Endothelial cell (in vitro differentiated cells): ENCODE results near the gene DCDC2B. TPM values are rescaled to one million over a fixed set of nuclear protein-coding genes. Genes with fewer than 3 reads are reported as not detected.
"Not testable (repeated sequence)": the region's sequence is repeated elsewhere in the genome, so short reads cannot be mapped to it uniquely, and the experiment has no call there.

Experiments used
- DNase-seq: peaks from one replicate; pipeline ENCODE4 v3.0.0; 2021; ENCODE audit warnings: low spot score
- H3K27ac Mint-ChIP-seq: one replicate; pipeline ENCODE4 v1.8.0; 2021; ENCODE audit warnings: mixed read lengths, inconsistent platforms; ENCODE audit not compliant: unreplicated experiment
- H3K27me3 Mint-ChIP-seq: one replicate; pipeline ENCODE4 v1.8.0; 2021; ENCODE audit warnings: mild to moderate bottlenecking, moderate library complexity, mixed read lengths, inconsistent platforms; ENCODE audit not compliant: unreplicated experiment
- H3K36me3 Mint-ChIP-seq: one replicate; pipeline ENCODE4 v1.8.0; 2021; ENCODE audit warnings: mild to moderate bottlenecking, low read depth, mixed read lengths, inconsistent platforms; ENCODE audit not compliant: unreplicated experiment
- H3K4me1 Mint-ChIP-seq: one replicate; pipeline ENCODE4 v1.8.0; 2021; ENCODE audit warnings: mild to moderate bottlenecking, mixed read lengths, inconsistent platforms; ENCODE audit not compliant: unreplicated experiment
- H3K4me3 Mint-ChIP-seq: one replicate; pipeline ENCODE4 v1.8.0; 2021; ENCODE audit warnings: mild to moderate bottlenecking, mixed read lengths, inconsistent platforms; ENCODE audit not compliant: unreplicated experiment
- H3K9me3 Mint-ChIP-seq: one replicate; pipeline ENCODE4 v1.8.0; 2021; ENCODE audit warnings: mixed read lengths, inconsistent platforms; ENCODE audit not compliant: unreplicated experiment
- total RNA-seq: library from RNA; stranded (reverse); fragmentation: NEBNext Ultra II Directional; extraction: Animal tissue kit (Norgen Biotek cat#: 25700); gene quantifications from one replicate; pipeline ENCODE4 v1.2.1, GENCODE V29; 2021; ENCODE audit not compliant: unreplicated experiment
- TF ChIP-seq, protein P1 (sequence below): fragments of 200-600 bp; sonication (generic); IDR thresholded peaks from one replicate; pipeline ENCODE4 v1.5.0; 2021; ENCODE audit warnings: antibody characterized with exemption; ENCODE audit not compliant: unreplicated experiment

DCDC2B gene
- total RNA-seq, 1 donor from 2014 or later: not detected

DNA sequence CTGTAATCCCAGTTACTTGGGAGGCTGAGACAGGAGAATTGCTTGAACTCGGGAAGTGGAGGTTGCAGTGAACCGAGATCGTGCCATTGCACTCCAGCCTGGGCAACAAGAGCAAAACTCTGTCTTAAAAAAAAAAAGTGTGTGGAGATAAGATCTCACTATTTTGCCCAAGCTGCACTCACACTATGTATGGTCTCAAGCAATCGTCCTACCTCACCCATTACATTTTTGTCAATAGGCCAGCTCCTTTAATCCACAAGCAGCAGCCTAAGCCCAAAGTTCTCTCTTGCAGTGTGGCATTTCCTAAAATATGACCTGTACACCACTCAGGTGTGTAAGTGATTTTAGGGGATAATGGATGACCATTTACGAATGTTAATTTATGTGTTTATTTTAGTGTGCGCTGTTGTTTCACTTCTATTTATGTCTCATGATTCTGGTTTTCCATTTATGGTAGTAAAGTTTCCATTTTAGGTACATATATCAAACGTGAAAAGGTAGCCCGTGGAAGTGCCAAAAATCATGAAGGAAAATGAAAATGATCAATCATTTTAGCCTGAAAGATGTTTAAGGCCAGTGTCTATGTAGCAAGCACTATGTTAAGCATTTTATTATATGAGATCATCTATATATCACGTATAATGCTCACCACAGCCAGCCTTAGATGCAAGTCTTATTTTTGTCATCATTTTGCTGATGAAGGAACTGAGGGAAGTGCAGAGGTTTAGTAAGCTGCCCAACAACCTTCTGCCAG lies 47.8 kb downstream of the DCDC2B start:
- H3K4me3 Mint-ChIP-seq: no peak overlapping the region
- H3K27ac Mint-ChIP-seq: no peak overlapping the region
- H3K36me3 Mint-ChIP-seq: peaks cover 5% of the 10 kb centered on the region
- H3K4me1 Mint-ChIP-seq: peaks cover 16% of the 10 kb centered on the region
- no peaks in the 10 kb centered on the region for H3K9me3 Mint-ChIP-seq
- peaks cover 6% of the 10 kb centered on the region for H3K27me3 Mint-ChIP-seq
- TF ChIP-seq, protein P1, sequence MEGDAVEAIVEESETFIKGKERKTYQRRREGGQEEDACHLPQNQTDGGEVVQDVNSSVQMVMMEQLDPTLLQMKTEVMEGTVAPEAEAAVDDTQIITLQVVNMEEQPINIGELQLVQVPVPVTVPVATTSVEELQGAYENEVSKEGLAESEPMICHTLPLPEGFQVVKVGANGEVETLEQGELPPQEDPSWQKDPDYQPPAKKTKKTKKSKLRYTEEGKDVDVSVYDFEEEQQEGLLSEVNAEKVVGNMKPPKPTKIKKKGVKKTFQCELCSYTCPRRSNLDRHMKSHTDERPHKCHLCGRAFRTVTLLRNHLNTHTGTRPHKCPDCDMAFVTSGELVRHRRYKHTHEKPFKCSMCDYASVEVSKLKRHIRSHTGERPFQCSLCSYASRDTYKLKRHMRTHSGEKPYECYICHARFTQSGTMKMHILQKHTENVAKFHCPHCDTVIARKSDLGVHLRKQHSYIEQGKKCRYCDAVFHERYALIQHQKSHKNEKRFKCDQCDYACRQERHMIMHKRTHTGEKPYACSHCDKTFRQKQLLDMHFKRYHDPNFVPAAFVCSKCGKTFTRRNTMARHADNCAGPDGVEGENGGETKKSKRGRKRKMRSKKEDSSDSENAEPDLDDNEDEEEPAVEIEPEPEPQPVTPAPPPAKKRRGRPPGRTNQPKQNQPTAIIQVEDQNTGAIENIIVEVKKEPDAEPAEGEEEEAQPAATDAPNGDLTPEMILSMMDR: no peak
- DNase-seq: no peak

DNA sequence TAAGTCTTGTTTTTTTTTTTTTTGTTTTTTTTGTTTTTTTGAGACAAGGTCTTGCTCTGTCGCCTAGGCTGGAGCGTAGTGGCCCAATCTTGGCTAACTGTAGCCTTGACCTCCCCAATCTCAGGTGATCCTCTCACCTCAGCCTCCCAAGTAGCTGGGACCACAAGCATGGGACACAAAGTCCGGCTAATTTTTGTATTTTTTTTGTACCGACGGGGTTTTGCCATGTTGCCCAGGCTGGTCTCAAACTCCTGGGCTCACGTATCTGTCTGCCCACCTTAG lies 48.3 kb downstream of the DCDC2B start:
- H3K4me3 Mint-ChIP-seq: no peak overlapping the region
- H3K9me3 Mint-ChIP-seq: no peaks in the 10 kb centered on the region
- H3K36me3 Mint-ChIP-seq: no peaks in the 10 kb centered on the region
- H3K4me1 Mint-ChIP-seq: peaks cover 11% of the 10 kb centered on the region
- H3K27ac Mint-ChIP-seq: no peak overlapping the region
- peaks cover 6% of the 10 kb centered on the region for H3K27me3 Mint-ChIP-seq
- TF ChIP-seq, protein P1: no peak
- DNase-seq: no peak

DNA sequence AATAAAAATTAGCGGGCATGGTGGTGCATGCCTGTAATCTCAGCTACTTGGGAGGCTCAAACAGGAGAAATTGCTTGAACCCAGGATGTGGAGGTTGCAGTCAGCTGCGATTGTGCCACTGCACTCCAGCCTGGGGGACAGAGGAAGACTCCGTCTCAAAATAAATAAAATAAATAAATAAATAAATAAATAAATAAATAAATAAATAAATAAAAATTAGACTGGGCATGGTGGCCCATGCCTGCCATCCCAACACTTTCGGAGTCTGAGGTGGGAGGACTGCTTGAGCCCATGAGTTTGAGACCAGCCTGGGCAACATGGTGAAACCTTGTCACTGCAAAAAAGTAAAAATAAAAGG lies 54.3 kb downstream of the DCDC2B start:
- not testable (repeated sequence) for H3K9me3 Mint-ChIP-seq, DNase-seq, H3K4me3 Mint-ChIP-seq, H3K27ac Mint-ChIP-seq, H3K27me3 Mint-ChIP-seq, H3K36me3 Mint-ChIP-seq
- peaks cover 14% of the 10 kb centered on the region for H3K4me1 Mint-ChIP-seq

DNA sequence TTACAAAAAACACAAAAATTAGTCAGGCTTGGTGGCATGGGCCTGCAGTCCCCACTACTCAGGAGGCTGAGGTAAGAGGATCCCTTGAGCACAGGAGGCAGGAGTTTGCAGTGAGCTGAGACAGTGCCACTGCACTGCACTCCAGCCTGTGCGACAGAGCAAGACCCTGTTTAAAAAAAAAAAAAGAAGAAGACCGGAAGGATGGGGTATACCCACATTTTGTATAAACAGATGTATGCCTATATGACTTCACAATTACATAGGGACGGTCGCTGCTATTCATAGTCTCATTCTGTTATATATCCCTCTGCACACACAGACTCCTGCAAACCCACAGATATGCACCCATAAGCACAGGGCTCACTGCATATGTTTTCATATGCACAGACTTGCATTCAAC lies 54.9 kb downstream of the DCDC2B start:
- Mint-ChIP-seq H3K4me3 (no peak overlapping the region), H3K27ac (no peak overlapping the region), H3K36me3 (no peaks in the 10 kb centered on the region), H3K4me1 (peaks cover 14% of the 10 kb centered on the region), H3K27me3 (peaks cover 4% of the 10 kb centered on the region), H3K9me3 (no peaks in the 10 kb centered on the region)
- DNase-seq: no peak
- TF ChIP-seq, protein P1: no peak

Other genes starting within 250 kb of the DCDC2B start
- gene KHDRBS1, start 195.2 kb upstream of the DCDC2B start, total RNA-seq: 203 TPM
- gene TMEM39B, start 136.2 kb upstream of the DCDC2B start, total RNA-seq: 26.9 TPM
- 95.3 TPM for gene KPNA6, start 101.0 kb upstream of the DCDC2B start, total RNA-seq
- gene TXLNA, start 29.4 kb upstream of the DCDC2B start, total RNA-seq: 65.3 TPM
- gene CCDC28B, start 8.5 kb upstream of the DCDC2B start, total RNA-seq: 22.9 TPM
- gene IQCC, start 3.4 kb upstream of the DCDC2B start, total RNA-seq: 1.9 TPM
- gene TMEM234, start 13.3 kb downstream of the DCDC2B start, total RNA-seq: 23.2 TPM
- gene EIF3I, start 13.3 kb downstream of the DCDC2B start, total RNA-seq: 174 TPM
- 1.4 TPM for gene FAM167B, start 38.1 kb downstream of the DCDC2B start, total RNA-seq
- 1.1 TPM for gene LCK, start 42.2 kb downstream of the DCDC2B start, total RNA-seq
- gene HDAC1, start 83.0 kb downstream of the DCDC2B start, total RNA-seq: 143 TPM
- 730 TPM for gene MARCKSL1, start 127.1 kb downstream of the DCDC2B start, total RNA-seq
- 8.5 TPM for gene FAM229A, start 153.4 kb downstream of the DCDC2B start, total RNA-seq
- gene TSSK3, start 153.4 kb downstream of the DCDC2B start, total RNA-seq: 0.67 TPM
- 79.0 TPM for gene BSDC1, start 185.4 kb downstream of the DCDC2B start, total RNA-seq